Left kidney (tissue), 2 donors: ENCODE data around the gene RYR1. TPM values are rescaled to one million over a fixed set of nuclear protein-coding genes. Genes with fewer than 3 reads are reported as not detected.
"Not testable (repeated sequence)": the region's sequence is repeated elsewhere in the genome, so short reads cannot be mapped to it uniquely, and the experiment has no call there.

Experiments
- DNase-seq: peaks from one replicate; pipeline ENCODE4 v3.0.0-alpha.2; 2013
- polyA plus RNA-seq: library from polyadenylated mRNA; unstranded; fragments of 120-200 nt; gene quantifications from one replicate; pipeline ENCODE4 v1.2.1, GENCODE V29; 2013; ENCODE audit not compliant: insufficient read length

The RYR1 gene
- polyA plus RNA-seq, 1 donor, result 9.6 TPM

DNA sequence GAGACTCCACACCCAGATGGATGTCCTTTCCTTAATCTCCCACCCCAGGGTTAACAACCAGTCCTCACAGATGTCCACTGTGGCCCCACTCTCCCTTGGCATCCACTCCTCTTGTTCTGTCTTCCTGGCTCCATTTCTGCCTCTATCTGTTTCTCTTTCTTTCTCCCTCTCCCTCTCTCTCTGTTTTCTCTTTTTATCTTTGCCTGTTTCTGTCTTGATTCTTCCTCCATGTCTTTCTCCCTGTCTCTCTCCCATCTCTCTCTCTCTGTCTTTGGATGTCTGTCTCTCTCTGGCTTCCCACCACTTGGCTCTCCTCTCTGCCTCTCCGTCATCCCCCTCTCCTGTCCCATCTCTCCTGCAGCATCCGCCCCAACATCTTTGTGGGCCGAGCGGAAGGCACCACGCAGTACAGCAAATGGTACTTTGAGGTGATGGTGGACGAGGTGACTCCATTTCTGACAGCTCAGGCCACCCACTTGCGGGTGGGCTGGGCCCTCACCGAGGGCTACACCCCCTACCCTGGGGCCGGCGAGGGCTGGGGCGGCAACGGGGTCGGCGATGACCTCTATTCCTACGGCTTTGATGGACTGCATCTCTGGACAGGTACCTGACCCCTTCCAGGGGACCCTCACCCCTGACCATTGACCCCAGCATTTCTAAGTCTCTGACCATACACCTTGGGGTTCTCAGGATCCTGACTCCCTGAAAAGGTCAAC, 24.4 kb downstream of the RYR1 start:
- DNase-seq, result no peak

DNA sequence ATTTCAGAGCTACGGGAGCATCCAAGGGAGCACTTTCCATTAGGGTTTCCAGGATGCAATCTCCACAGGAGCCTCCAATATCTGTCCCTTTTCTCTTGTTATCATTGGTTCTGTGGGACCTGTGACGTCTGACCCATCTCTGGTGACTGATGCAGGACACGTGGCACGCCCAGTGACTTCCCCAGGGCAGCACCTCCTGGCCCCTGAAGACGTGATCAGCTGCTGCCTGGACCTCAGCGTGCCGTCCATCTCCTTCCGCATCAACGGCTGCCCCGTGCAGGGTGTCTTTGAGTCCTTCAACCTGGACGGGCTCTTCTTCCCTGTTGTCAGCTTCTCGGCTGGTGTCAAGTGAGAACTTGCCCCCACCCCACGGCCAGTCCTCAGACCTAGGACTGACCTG, 25.5 kb downstream of the RYR1 start:
- DNase-seq, result no peak

DNA sequence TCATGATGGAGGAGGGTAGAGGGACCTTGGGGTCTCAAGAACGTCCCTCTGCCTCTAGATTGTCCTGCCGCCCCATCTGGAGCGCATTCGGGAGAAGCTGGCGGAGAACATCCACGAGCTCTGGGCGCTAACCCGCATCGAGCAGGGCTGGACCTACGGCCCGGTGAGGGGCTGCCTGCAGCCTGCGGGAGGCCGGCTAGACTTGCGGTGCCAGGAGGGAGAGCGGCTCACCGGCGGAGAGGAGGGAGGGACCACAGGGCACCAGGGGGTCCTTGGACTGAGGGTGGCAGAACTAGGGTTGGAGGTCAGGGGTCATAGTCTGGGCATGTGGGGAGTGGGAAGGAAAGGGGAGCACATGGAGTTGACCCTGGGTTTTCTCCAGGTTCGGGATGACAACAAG, 29.9 kb downstream of the RYR1 start:
- no peak for DNase-seq

DNA sequence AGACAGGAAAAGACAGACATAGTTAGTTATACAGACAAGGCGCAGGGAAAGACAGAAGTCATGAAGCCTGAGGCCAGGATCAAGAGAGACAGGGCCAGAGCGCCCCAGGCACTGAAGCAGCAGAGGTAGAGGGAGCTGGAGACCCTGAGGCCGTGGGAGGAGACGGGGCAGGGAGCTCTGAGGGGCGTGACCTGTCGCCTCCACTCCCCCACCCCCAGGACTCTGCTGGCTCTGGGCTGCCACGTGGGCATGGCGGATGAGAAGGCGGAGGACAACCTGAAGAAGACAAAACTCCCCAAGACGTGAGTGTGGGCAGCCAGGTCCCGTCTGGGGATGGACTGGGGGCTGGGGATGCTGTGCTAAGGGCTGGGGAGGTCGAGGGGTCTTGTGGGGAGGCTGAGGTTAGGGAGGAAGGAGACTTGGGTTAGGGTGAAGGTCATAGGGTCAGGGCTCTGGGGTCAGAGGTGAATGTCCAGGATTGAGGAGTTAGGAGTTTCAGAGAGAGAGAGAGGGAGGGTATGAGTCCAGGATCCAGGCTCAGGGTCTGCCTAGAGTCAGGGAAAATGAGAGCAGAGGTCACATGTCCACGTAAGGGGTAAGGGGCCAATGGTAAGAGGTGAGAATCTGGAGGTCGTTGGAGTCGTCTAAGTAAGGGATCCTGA, 31.1 kb downstream of the RYR1 start:
- no peak for DNase-seq

DNA sequence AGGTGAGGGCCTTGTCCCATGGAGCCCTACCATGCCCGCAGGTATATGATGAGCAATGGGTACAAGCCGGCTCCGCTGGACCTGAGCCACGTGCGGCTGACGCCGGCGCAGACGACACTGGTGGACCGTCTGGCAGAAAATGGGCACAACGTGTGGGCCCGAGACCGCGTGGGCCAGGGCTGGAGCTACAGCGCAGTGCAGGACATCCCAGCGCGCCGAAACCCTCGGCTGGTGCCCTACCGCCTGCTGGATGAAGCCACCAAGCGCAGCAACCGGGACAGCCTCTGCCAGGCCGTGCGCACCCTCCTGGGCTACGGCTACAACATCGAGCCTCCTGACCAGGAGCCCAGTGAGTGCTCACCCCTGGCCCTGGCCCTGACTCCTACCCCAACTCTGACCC, 32.6 kb downstream of the RYR1 start:
- no peak for DNase-seq

GRCh38 chr19:38467541-38468525, 34.3 kb downstream of the RYR1 start:
- no peak for DNase-seq

GRCh38 chr19:38469151-38469550, 35.7 kb downstream of the RYR1 start:
- no peak for DNase-seq

DNA sequence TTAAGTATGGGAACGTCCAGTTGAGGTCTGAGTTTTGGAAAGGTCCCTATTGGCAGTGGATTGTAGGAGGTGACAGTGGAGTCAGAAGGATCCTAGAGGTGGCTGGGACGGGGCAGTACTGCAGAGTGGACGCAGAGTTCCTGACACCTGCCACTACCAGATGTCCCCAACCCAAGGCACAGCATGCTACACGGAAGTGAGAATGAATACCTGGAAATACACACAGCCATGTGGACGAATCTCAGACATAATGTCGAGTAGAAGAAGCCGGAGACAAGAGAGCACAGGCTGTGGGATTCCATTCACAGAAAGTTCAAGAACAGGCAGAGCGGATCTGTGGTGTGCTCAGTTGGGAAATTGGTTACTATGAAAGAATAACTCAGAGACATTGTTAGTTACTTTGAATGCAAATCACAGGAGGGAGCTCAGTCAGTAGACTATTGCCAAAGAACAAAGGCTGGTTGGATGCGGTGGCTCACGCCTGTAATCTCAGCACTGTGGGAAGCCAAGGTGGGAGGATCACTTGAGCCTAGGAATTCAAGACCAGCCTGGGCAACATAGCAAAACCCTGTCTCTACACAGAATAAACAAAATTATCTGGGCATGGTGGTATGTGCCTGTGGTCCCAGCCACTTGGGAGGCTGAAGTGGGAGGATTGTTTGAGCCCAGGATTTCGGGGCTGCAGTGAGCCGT, 37.4 kb downstream of the RYR1 start:
- DNase-seq, result no peak

DNA sequence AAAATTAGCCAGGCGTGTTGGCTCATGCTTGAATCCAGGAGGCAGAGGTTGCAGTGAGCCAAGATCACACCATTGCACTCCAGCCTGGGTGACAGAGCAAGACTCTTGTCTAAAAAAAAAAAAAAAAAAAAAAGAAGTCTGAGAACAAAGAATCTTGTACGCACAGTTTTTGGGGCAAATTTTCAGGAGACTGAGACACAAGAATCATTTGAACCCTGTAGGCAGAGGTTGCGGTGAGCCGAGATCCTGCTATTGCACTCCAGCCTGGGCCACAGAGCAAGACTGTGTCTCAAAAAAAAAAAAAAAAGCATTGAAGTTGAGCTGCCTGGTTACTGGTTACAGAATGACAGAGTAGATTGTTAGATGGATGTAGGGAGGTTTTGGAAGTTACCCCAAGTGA, 39.2 kb downstream of the RYR1 start:
- DNase-seq, result not testable (repeated sequence)

DNA sequence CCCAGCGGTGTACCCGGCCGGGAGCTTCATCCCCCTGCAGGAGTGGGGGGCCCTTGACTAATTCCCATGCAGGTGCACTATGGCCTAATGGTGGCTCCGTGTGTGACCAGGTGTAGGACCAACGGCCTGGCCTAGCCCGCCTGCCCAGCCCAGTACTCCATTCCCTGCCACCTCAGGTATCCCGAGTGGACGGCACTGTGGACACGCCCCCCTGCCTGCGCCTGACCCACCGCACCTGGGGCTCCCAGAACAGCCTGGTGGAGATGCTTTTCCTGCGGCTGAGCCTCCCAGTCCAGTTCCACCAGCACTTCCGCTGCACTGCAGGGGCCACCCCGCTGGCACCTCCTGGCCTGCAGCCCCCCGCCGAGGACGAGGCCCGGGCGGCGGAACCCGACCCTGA, 39.7 kb downstream of the RYR1 start:
- DNase-seq, result no peak

- no peak for DNase-seq
These were observed 41.7 kb downstream of the RYR1 start for GRCh38 chr19:38475176-38475575.

DNA sequence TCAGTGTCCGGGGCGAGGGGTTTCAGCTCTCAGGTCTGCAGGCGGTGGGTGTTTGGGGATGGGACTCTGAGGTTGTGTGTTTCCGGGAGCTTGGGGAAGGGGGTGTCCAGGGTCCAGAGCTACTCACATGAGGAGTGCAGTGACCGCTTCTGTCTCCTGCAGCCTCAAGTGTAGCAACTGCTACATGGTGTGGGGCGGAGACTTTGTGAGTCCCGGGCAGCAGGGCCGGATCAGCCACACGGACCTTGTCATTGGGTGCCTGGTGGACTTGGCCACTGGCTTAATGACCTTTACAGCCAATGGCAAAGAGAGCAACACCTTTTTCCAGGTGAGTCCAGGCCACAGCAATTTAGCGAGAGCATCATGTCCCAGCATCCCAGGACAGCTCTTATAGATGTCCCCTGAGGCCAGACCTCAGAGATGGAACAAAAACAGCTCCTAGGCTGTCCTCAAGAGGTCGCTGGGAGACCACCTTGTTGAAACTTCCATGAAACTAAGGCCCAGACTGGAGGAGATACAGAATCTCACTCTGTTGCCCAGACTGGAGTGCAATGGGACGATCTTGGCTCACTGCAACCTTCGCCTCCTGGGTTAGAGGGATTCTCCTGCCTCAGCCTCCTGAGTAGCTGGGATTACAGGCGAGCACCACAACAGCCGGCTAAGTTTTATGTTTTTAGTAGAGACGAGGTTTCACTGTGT, 44.9 kb downstream of the RYR1 start:
- DNase-seq, result no peak

- DNase-seq, result no peak
These were observed 49.0 kb downstream of the RYR1 start for GRCh38 chr19:38482496-38482895.

GRCh38 chr19:38483016-38483630, 49.6 kb downstream of the RYR1 start:
- no peak for DNase-seq

GRCh38 chr19:38484747-38485146, 51.3 kb downstream of the RYR1 start:
- DNase-seq, result no peak

- no peak for DNase-seq
These were observed 52.2 kb downstream of the RYR1 start for GRCh38 chr19:38485541-38486285.

DNA sequence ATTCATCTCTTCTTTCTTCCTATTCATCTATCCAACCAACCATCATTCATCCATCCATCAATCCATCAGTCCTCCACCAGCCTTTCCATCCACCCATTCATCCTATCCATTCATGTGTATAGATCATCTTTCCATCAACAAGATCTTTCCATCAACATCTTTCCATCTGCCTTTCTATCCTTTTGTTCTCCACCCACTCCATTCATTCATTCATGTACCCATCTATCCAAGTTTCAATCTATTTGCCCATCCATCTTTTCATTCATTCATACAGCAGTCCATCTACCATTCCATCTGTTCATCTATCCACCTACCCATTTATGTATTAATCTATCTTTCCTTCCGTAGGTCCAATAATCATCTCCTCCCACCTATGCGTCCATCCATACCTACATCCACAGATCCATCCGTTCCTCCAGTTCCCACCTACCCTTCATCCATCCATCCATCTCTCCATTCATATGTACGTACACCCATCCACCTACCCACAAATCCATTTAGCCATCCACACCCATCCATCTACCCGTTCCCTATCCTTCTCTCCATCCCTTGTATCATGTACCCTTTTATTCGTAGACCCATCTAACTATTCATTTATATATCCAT, 53.3 kb downstream of the RYR1 start:
- DNase-seq, result no peak

DNA sequence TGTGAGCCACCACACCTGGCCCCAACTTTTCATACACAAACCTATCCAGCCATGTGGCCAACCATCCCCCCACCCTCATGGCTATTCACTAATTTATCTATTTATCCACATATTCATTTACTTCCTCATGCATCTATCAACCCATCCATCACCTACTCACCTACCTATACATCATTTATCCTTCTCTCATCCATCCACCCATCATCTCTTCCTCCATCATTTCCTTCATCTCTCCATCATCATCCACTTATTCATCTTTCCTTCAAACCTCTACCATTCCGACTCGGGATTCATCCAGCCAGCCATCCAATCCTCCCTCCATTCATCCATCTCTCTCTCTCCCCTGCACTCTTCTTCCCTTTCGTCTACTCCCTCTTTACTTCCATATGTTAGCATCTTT, 54.6 kb downstream of the RYR1 start:
- no peak for DNase-seq

GRCh38 chr19:38488776-38489481, 55.4 kb downstream of the RYR1 start:
- no peak for DNase-seq
